AG08395 (cell line): ENCODE data around the gene C10orf90.

Source experiments
- DNase-seq: peaks from one replicate; pipeline ENCODE4 v3.0.0; 2012; ENCODE audit warnings: mixed read lengths, low spot score

Gene C10orf90

GRCh38 chr10:126670056-126670894 lies at the start of gene C10orf90:
TSS of gene C10orf90 (minus strand) at chr10:126670693. CDS start at chr10:126670480, 213 bp downstream.
- DNase-seq, result no peak

- DNase-seq, result no peak
Measured at GRCh38 chr10:126716366-126716765, 45.9 kb upstream of the C10orf90 start.

GRCh38 chr10:126713594-126713993 lies 43.1 kb upstream of the C10orf90 start:
- no peak for DNase-seq

- no peak for DNase-seq
Measured at GRCh38 chr10:126712681-126713080, 42.2 kb upstream of the C10orf90 start.

- no peak for DNase-seq
Measured at GRCh38 chr10:126705951-126706565, 35.6 kb upstream of the C10orf90 start.

- DNase-seq, result no peak
Measured at GRCh38 chr10:126705131-126705530, 34.6 kb upstream of the C10orf90 start.

- no peak for DNase-seq
Measured at GRCh38 chr10:126704649-126705048, 34.2 kb upstream of the C10orf90 start.

GRCh38 chr10:126702181-126702580 lies 31.7 kb upstream of the C10orf90 start:
- DNase-seq, result peak; percentile 74

- no peak for DNase-seq
Measured at GRCh38 chr10:126701526-126701925, 31.0 kb upstream of the C10orf90 start.

- DNase-seq, result no peak
Measured at GRCh38 chr10:126696684-126697083, 26.2 kb upstream of the C10orf90 start.

GRCh38 chr10:126691456-126691855 lies 21.0 kb upstream of the C10orf90 start:
- DNase-seq, result no peak

- no peak for DNase-seq
Measured at GRCh38 chr10:126690534-126690933, 20.0 kb upstream of the C10orf90 start.

GRCh38 chr10:126689461-126689994 lies 19.0 kb upstream of the C10orf90 start:
- DNase-seq, result no peak

- no peak for DNase-seq
Measured at GRCh38 chr10:126687121-126687606, 16.7 kb upstream of the C10orf90 start.

GRCh38 chr10:126686719-126687118 lies 16.2 kb upstream of the C10orf90 start:
- no peak for DNase-seq

- no peak for DNase-seq
Measured at GRCh38 chr10:126686268-126686667, 15.8 kb upstream of the C10orf90 start.

- no peak for DNase-seq
Measured at GRCh38 chr10:126685756-126686155, 15.3 kb upstream of the C10orf90 start.

GRCh38 chr10:126684171-126684745 lies 13.8 kb upstream of the C10orf90 start:
- no peak for DNase-seq

- DNase-seq, result no peak
Measured at GRCh38 chr10:126683466-126683865, 13.0 kb upstream of the C10orf90 start.

GRCh38 chr10:126675656-126676438 lies 5.4 kb upstream of the C10orf90 start:
- DNase-seq, result no peak

- DNase-seq, result no peak
Measured at GRCh38 chr10:126674741-126675515, 4.4 kb upstream of the C10orf90 start.
